GM12864 (cell line): ENCODE measurements around the gene PWWP2A.

ENCODE experiments used
- DNase-seq: peaks from one replicate; pipeline ENCODE4 v3.0.0-alpha.2; 2011; ENCODE audit warnings: low read depth
- H3K4me3 ChIP-seq: 2 replicates; pipeline ENCODE4 v1.5.1; 2011; ENCODE audit warnings: mild to moderate bottlenecking, low read depth, low read length, control low read depth
- TF ChIP-seq, protein P1 (sequence below): IDR thresholded peaks from 2 replicates; pipeline ENCODE4 v1.5.1; 2011; ENCODE audit warnings: low read depth, mild to moderate bottlenecking, moderate library complexity, low read length, control low read depth, inconsistent platforms; ENCODE audit errors: missing control alignments

PWWP2A gene

DNA sequence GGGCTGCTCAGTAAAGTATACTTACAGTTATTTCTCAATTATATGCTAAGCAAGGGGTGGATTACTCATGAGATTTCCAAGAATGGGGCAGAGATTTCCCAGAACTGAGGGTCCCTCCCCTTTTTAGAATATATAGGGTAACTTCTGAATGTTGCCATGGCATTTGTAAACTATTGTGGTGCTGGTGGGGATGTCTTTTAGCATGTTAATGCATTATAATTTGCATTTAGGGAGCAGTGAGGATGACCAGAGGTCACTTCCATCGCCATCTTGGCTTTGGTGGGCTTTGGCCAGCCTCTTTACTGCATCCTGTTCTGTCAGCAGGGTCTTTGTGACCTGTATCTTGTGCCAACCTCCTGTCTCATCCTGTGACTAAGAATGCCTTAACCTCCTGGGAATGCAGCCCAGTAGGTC, 74.9 kb downstream of the PWWP2A start:
- DNase-seq: no peak
- no peak overlapping the region for H3K4me3 ChIP-seq

DNA sequence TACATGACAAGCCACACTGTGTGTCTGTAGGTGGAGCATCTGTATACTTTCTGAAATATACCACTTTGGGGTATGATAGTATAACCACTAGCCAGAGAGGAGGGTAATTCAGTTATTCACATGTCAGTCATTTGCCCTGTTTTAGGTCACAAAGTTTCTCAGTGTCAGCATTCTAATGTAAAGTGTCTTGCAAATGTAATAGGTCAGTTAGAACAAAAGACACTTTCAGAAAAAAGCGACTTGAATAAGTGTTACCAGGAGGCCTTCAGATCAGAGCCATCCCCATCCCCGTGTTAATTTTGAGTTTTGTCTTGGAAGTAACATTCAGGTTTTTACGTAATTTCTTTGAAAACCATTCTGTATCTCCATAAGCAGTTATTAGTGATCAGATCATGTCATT, 76.6 kb downstream of the PWWP2A start:
- no peak overlapping the region for H3K4me3 ChIP-seq
- TF ChIP-seq, protein P1, sequence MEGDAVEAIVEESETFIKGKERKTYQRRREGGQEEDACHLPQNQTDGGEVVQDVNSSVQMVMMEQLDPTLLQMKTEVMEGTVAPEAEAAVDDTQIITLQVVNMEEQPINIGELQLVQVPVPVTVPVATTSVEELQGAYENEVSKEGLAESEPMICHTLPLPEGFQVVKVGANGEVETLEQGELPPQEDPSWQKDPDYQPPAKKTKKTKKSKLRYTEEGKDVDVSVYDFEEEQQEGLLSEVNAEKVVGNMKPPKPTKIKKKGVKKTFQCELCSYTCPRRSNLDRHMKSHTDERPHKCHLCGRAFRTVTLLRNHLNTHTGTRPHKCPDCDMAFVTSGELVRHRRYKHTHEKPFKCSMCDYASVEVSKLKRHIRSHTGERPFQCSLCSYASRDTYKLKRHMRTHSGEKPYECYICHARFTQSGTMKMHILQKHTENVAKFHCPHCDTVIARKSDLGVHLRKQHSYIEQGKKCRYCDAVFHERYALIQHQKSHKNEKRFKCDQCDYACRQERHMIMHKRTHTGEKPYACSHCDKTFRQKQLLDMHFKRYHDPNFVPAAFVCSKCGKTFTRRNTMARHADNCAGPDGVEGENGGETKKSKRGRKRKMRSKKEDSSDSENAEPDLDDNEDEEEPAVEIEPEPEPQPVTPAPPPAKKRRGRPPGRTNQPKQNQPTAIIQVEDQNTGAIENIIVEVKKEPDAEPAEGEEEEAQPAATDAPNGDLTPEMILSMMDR: no peak
- no peak for DNase-seq

More for the DNA sequence above, 74.9 kb downstream of the PWWP2A start:
- TF ChIP-seq, protein P1: no peak
